ENCODE data around the gene ANXA1. TPM values are rescaled to one million over a fixed set of nuclear protein-coding genes. Genes with fewer than 3 reads are reported as not detected.
A peak's percentile ranks its signal among the peaks of the same experiment; 100 is the strongest.

Gene ANXA1
- total and polyA plus RNA-seq, 2 donors (not counting 1 experiment from before 2014, with no cell fraction given), result 817 to 966 TPM

DNA sequence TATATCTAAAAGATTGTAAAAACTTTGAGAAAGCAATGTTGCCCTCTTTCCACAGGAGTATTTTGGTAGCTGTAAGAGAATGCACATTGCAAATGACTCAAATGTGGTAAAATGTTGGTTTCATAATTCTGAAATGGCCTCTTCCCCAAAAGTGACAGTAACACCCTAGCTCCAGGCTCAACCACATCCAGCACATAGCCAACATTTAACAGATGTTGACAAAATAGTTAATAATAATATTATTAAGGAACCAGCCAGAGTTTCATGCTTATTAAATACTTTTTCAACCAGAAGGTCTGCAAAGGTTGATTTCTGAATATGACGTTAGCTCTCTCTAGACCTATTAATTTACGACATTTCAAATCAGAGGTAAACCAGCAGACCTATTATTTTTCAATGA, 1.3 kb downstream of the ANXA1 start:
- H2AFZ ChIP-seq (ENCODE audit: low read length), result no peak overlapping the region
- H3K27me3 ChIP-seq (ENCODE audit: control insufficient read depth, insufficient read depth, low read length), result no peaks in the 10 kb centered on the region
- H3K9me3 ChIP-seq (ENCODE audit: control insufficient read depth, insufficient read depth, low read depth, low read length), result no peaks in the 10 kb centered on the region
- peaks cover 7% of the 10 kb centered on the region for H4K20me1 ChIP-seq (ENCODE audit: control insufficient read depth, extremely low read depth, insufficient read depth, low read length)
- peaks cover 16% of the 10 kb centered on the region for H3K4me1 ChIP-seq (ENCODE audit: control insufficient read depth, extremely low read depth, insufficient read depth, low read length)
- H3K36me3 ChIP-seq (ENCODE audit: control insufficient read depth, insufficient read depth, low read length), result peaks cover 3% of the 10 kb centered on the region
- H3K4me2 ChIP-seq (ENCODE audit: extremely low read depth, insufficient read depth, low read length), result peak overlapping the region; percentile 87
- TF ChIP-seq EZH2 (IDR thresholded peaks at IDR 0.05; ENCODE audit: low read length, missing control alignments), result no peak
- TF ChIP-seq, protein P1, sequence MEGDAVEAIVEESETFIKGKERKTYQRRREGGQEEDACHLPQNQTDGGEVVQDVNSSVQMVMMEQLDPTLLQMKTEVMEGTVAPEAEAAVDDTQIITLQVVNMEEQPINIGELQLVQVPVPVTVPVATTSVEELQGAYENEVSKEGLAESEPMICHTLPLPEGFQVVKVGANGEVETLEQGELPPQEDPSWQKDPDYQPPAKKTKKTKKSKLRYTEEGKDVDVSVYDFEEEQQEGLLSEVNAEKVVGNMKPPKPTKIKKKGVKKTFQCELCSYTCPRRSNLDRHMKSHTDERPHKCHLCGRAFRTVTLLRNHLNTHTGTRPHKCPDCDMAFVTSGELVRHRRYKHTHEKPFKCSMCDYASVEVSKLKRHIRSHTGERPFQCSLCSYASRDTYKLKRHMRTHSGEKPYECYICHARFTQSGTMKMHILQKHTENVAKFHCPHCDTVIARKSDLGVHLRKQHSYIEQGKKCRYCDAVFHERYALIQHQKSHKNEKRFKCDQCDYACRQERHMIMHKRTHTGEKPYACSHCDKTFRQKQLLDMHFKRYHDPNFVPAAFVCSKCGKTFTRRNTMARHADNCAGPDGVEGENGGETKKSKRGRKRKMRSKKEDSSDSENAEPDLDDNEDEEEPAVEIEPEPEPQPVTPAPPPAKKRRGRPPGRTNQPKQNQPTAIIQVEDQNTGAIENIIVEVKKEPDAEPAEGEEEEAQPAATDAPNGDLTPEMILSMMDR (conservative IDR thresholded peaks at IDR 0.05 in 1 of 2, IDR thresholded peaks at IDR 0.05 in 1 of 2; ENCODE audit: low read depth in 1 of 2, low read length in 2 of 2), result no peak
- DNase-seq (ENCODE audit: low read depth in 2 of 2), result peak in 1 of 2 donors; percentile 49
- H3K9ac ChIP-seq (ENCODE audit: insufficient read depth, low read length), result peak overlapping the region; percentile 72
- H3K27ac ChIP-seq (ENCODE audit: insufficient read depth, low read length), result peak overlapping the region; percentile 90
- peaks cover 67% of the 10 kb centered on the region for H3K79me2 ChIP-seq (ENCODE audit: control insufficient read depth, insufficient read depth, low read length)
- H3K4me3 ChIP-seq (replicated peaks in 1 of 4; ENCODE audit: control extremely low read depth in 1 of 4, insufficient read depth in 1 of 4, low read depth in 3 of 4, low read length in 4 of 4), result peak overlapping the region; percentile 79 to 96 (median 82)

DNA sequence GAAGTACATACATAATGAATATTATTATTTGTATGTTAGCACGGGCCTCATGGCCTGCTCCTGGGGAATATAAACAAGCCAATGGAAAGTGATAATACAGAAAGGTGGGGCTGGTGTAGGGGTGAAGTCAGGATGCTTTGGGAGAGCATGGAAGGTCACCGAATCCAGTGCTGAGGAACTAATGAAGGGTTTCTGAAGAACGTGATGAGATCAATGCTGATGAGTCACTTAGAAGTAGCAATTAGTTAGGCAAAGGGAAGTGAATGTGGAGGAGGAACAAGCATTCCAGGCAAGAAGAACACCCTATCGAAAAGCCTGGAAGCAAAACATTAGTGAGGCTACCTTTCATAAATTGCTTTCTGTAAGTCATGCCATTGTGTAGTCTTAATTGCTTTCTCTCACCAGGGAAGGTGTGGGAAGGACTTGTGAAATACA, 2.1 kb downstream of the ANXA1 start:
- Histone ChIP-seq H3K9ac (ENCODE audit: insufficient read depth, low read length) (no peak overlapping the region), H3K4me3 (replicated peaks in 1 of 4; ENCODE audit: control extremely low read depth in 1 of 4, insufficient read depth in 1 of 4, low read depth in 3 of 4, low read length in 4 of 4) (peak overlapping the region; percentile 79 to 96 (median 82)), H4K20me1 (ENCODE audit: control insufficient read depth, extremely low read depth, insufficient read depth, low read length) (peaks cover 7% of the 10 kb centered on the region), H3K36me3 (ENCODE audit: control insufficient read depth, insufficient read depth, low read length) (peaks cover 8% of the 10 kb centered on the region), H3K27me3 (ENCODE audit: control insufficient read depth, insufficient read depth, low read length) (no peaks in the 10 kb centered on the region), H3K27ac (ENCODE audit: insufficient read depth, low read length) (peak overlapping the region; percentile 90), H3K4me1 (ENCODE audit: control insufficient read depth, extremely low read depth, insufficient read depth, low read length) (peaks cover 12% of the 10 kb centered on the region), H3K9me3 (ENCODE audit: control insufficient read depth, insufficient read depth, low read depth, low read length) (no peaks in the 10 kb centered on the region), H3K79me2 (ENCODE audit: control insufficient read depth, insufficient read depth, low read length) (peaks cover 76% of the 10 kb centered on the region), H3K4me2 (ENCODE audit: extremely low read depth, insufficient read depth, low read length) (peak overlapping the region; percentile 87), H2AFZ (ENCODE audit: low read length) (no peak overlapping the region)
- TF ChIP-seq EZH2 (IDR thresholded peaks at IDR 0.05; ENCODE audit: low read length, missing control alignments), result no peak
- TF ChIP-seq, protein P1 (conservative IDR thresholded peaks at IDR 0.05 in 1 of 2, IDR thresholded peaks at IDR 0.05 in 1 of 2; ENCODE audit: low read depth in 1 of 2, low read length in 2 of 2), result no peak
- peak in 1 of 2 donors; percentile 74 for DNase-seq (ENCODE audit: low read depth in 2 of 2)

DNA sequence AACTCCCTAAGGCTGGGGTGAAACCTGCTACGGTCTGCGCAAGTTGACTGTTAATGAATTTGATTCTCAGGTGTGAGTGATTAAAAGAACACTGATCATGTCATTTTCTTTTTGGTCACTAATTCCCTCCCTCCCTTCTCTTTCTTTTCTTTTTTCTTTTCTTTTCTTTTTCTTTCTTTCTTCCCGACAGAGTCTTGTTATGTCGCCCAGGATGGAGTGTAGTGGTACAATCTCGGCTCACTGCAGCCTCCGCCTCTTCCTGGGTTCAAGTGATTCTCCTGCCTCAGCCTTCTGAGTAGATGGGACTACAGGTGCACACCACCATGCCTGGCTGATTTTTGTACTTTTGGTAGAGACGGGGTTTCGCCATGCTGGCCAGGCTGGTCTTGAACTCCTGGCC, 2.6 kb downstream of the ANXA1 start:
- peak overlapping the region; percentile 90 for H3K27ac ChIP-seq (ENCODE audit: insufficient read depth, low read length)
- peaks cover 7% of the 10 kb centered on the region for H4K20me1 ChIP-seq (ENCODE audit: control insufficient read depth, extremely low read depth, insufficient read depth, low read length)
- H3K4me3 ChIP-seq (replicated peaks in 1 of 4; ENCODE audit: control extremely low read depth in 1 of 4, insufficient read depth in 1 of 4, low read depth in 3 of 4, low read length in 4 of 4), result peak overlapping the region; percentile 79 to 96 (median 82)
- H3K9me3 ChIP-seq (ENCODE audit: control insufficient read depth, insufficient read depth, low read depth, low read length), result no peaks in the 10 kb centered on the region
- peaks cover 12% of the 10 kb centered on the region for H3K36me3 ChIP-seq (ENCODE audit: control insufficient read depth, insufficient read depth, low read length)
- H3K4me2 ChIP-seq (ENCODE audit: extremely low read depth, insufficient read depth, low read length), result peak overlapping the region; percentile 87
- H3K79me2 ChIP-seq (ENCODE audit: control insufficient read depth, insufficient read depth, low read length), result peaks cover 80% of the 10 kb centered on the region
- no peak overlapping the region for H2AFZ ChIP-seq (ENCODE audit: low read length)
- no peak for TF ChIP-seq EZH2 (IDR thresholded peaks at IDR 0.05; ENCODE audit: low read length, missing control alignments)
- TF ChIP-seq, protein P1 (conservative IDR thresholded peaks at IDR 0.05 in 1 of 2, IDR thresholded peaks at IDR 0.05 in 1 of 2; ENCODE audit: low read depth in 1 of 2, low read length in 2 of 2), result no peak
- H3K9ac ChIP-seq (ENCODE audit: insufficient read depth, low read length), result no peak overlapping the region
- peaks cover 9% of the 10 kb centered on the region for H3K4me1 ChIP-seq (ENCODE audit: control insufficient read depth, extremely low read depth, insufficient read depth, low read length)
- H3K27me3 ChIP-seq (ENCODE audit: control insufficient read depth, insufficient read depth, low read length), result no peaks in the 10 kb centered on the region
- DNase-seq (ENCODE audit: low read depth in 2 of 2), result no peak
